Activated CD4-positive, alpha-beta memory T cell treated with anti-CD3 and anti-CD28 coated beads, Interleukin-2, amount 10 ng/mL, durations not matched to agents 7 days and 5 days (primary cell): Measurements from ENCODE around the gene LDAH. TPM values are rescaled to one million over a fixed set of nuclear protein-coding genes. Genes with fewer than 3 reads are reported as not detected.
A peak's percentile ranks its signal among the peaks of the same experiment; 100 is the strongest.

Source experiments
- CTCF ChIA-PET: fragments of 350-600 bp; sonication (Branson Sonifier 250); formaldehyde crosslinking; loops from one replicate; lab custom pipeline; 2021; ENCODE audit warnings: antibody characterized with exemption, inconsistent platforms; lab: Charles Lee
- POLR2A ChIA-PET: fragments of 350-600 bp; sonication (Branson Sonifier 250); formaldehyde crosslinking; loops from one replicate; lab custom pipeline; 2021; ENCODE audit warnings: antibody characterized with exemption; lab: Charles Lee
- DNase-seq: peaks from one replicate; pipeline ENCODE4 v3.0.0-alpha.2; 2020
- H3K27ac Mint-ChIP-seq: one replicate; pipeline ENCODE4 v1.8.0; 2021; ENCODE audit warnings: mild to moderate bottlenecking, mixed read lengths
- H3K27me3 Mint-ChIP-seq: one replicate; pipeline ENCODE4 v1.8.0; 2021; ENCODE audit warnings: mixed read lengths
- H3K36me3 Mint-ChIP-seq: one replicate; pipeline ENCODE4 v1.8.0; 2021; ENCODE audit warnings: low read depth, mixed read lengths
- H3K4me1 Mint-ChIP-seq: one replicate; pipeline ENCODE4 v1.8.0; 2021; ENCODE audit warnings: mixed read lengths
- H3K4me3 Mint-ChIP-seq: one replicate; pipeline ENCODE4 v1.8.0; 2021; ENCODE audit warnings: mild to moderate bottlenecking, mixed read lengths
- H3K9me3 Mint-ChIP-seq: one replicate; pipeline ENCODE4 v1.8.0; 2021; ENCODE audit warnings: mixed read lengths
- total RNA-seq, 2 experiments: library from RNA; stranded (reverse); gene quantifications; one replicate each; pipeline ENCODE4 v1.2.3, GENCODE V29; 2021

Gene LDAH
- total RNA-seq, 2 experiments from 2014 or later, result 26.4 to 28.1 TPM

DNA sequence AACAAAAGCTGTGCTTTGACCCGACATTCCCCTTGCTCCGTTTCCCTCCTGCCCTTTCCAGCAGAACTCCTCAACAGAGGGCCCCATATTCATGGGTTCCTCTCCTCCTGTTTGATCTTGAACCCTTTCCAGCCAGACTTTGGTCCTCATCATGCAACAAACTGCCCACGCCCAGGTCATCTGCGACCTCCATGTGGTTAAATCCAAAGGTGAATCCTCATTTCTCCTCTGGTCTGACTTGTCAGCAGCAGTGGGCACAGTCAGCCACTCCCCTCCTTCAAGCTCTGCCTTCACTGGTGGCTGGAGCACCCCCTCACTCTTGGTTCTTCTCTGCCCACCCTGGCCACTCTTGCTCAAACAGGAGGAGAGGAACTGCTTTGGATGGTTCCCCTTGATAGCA lies 174.7 kb downstream of the LDAH start:
- no peak for DNase-seq
- Mint-ChIP-seq H3K27ac (no peak overlapping the region), H3K4me1 (peaks cover 30% of the 10 kb centered on the region), H3K4me3 (no peak overlapping the region), H3K36me3 (peaks cover 4% of the 10 kb centered on the region), H3K27me3 (no peaks in the 10 kb centered on the region), H3K9me3 (no peaks in the 10 kb centered on the region)
- ChIA-PET POLR2A (no interaction called here), CTCF (interaction anchor here (1.0 to 4.9 kb wide), 4 partner anchors 13 to 236 kb away, joined by 3 to 43 read pairs (median 6); partner anchors contain the start of gene RHOB)

GRCh38 chr2:20647738-20648137 lies 175.2 kb downstream of the LDAH start:
- POLR2A ChIA-PET, result interaction anchor here (1.6 kb wide), 1 partner anchor 14 kb away, joined by 3 read pairs; no protein-coding TSS in a partner anchor
- Mint-ChIP-seq H3K27ac (no peak overlapping the region), H3K36me3 (peaks cover 4% of the 10 kb centered on the region), H3K4me3 (no peak overlapping the region), H3K4me1 (peaks cover 30% of the 10 kb centered on the region), H3K27me3 (no peaks in the 10 kb centered on the region), H3K9me3 (no peaks in the 10 kb centered on the region)
- CTCF ChIA-PET, result interaction anchor here (0.8 to 4.9 kb wide), 3 partner anchors 13 to 236 kb away, joined by 3 to 43 read pairs (median 10); no protein-coding TSS in a partner anchor
- DNase-seq, result no peak

GRCh38 chr2:20647211-20647610 lies 175.7 kb downstream of the LDAH start:
- no peaks in the 10 kb centered on the region for H3K9me3 Mint-ChIP-seq
- POLR2A ChIA-PET, result interaction anchor here (1.6 kb wide), 1 partner anchor 14 kb away, joined by 3 read pairs; no protein-coding TSS in a partner anchor
- H3K27me3 Mint-ChIP-seq, result no peaks in the 10 kb centered on the region
- H3K27ac Mint-ChIP-seq, result no peak overlapping the region
- H3K4me1 Mint-ChIP-seq, result peaks cover 29% of the 10 kb centered on the region
- H3K4me3 Mint-ChIP-seq, result no peak overlapping the region
- CTCF ChIA-PET, result interaction anchor here (0.6 to 0.8 kb wide), 2 partner anchors 203 to 236 kb away, joined by 3 read pairs; no protein-coding TSS in a partner anchor
- H3K36me3 Mint-ChIP-seq, result peaks cover 4% of the 10 kb centered on the region
- no peak for DNase-seq

- POLR2A ChIA-PET, result interaction anchor here (1.6 kb wide), 1 partner anchor 13 kb away, joined by 3 read pairs; no protein-coding TSS in a partner anchor
- H3K27ac Mint-ChIP-seq, result no peak overlapping the region
These were observed 176.5 kb downstream of the LDAH start for GRCh38 chr2:20646446-20646845.

GRCh38 chr2:20645761-20646160 lies 177.1 kb downstream of the LDAH start:
- CTCF ChIA-PET, result no interaction called here

More at GRCh38 chr2:20646446-20646845, 176.5 kb downstream of the LDAH start:
- H3K4me3 Mint-ChIP-seq, result no peak overlapping the region
- no peaks in the 10 kb centered on the region for H3K9me3 Mint-ChIP-seq
- CTCF ChIA-PET, result interaction anchor here (0.6 kb wide), 1 partner anchor 202 kb away, joined by 3 read pairs; no protein-coding TSS in a partner anchor
- H3K4me1 Mint-ChIP-seq, result peaks cover 21% of the 10 kb centered on the region
- H3K27me3 Mint-ChIP-seq, result no peaks in the 10 kb centered on the region
- H3K36me3 Mint-ChIP-seq, result peaks cover 8% of the 10 kb centered on the region
- DNase-seq, result no peak

GRCh38 chr2:20645301-20645701 lies 177.6 kb downstream of the LDAH start:
- CTCF ChIA-PET, result interaction anchor here (4.6 kb wide), 1 partner anchor 201 kb away, joined by 52 read pairs; no protein-coding TSS in a partner anchor
- POLR2A ChIA-PET, result no interaction called here

More at GRCh38 chr2:20645761-20646160, 177.1 kb downstream of the LDAH start:
- H3K4me3 Mint-ChIP-seq, result no peak overlapping the region
- no peaks in the 10 kb centered on the region for H3K27me3 Mint-ChIP-seq
- H3K4me1 Mint-ChIP-seq, result peaks cover 17% of the 10 kb centered on the region
- no peak for DNase-seq
- H3K9me3 Mint-ChIP-seq, result no peaks in the 10 kb centered on the region
- no peak overlapping the region for H3K27ac Mint-ChIP-seq
- peaks cover 12% of the 10 kb centered on the region for H3K36me3 Mint-ChIP-seq
- POLR2A ChIA-PET, result no interaction called here

DNA sequence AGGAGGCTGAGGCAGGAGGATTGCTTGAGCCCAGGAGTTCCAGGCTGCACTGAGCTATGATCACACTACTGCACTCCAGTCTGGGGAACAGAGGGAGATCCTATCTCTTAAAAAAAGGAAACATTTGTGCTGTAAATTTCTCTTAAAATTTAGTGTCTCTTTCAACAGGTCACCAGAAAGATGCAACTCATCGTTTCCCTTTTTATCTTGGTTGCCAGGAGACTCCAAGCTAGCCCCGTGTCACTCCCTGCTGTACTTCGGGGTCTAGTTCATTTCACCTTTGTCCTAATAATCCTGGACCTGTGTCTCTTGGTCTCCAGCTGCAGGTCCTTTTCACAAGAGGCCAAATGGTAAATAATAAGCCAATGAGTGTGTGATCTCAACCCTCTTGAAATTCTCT lies 179.1 kb downstream of the LDAH start:
- CTCF ChIA-PET, result interaction anchor here (0.6 to 5.4 kb wide), 12 partner anchors 19 to 606 kb away, joined by 3 to 79 read pairs (median 6); partner anchors contain the start of gene RHOB
- no peaks in the 10 kb centered on the region for H3K9me3 Mint-ChIP-seq
- H3K27ac Mint-ChIP-seq, result no peak overlapping the region
- no peak overlapping the region for H3K4me3 Mint-ChIP-seq
- peaks cover 13% of the 10 kb centered on the region for H3K36me3 Mint-ChIP-seq
- peaks cover under 1% of the 10 kb centered on the region for H3K4me1 Mint-ChIP-seq
- H3K27me3 Mint-ChIP-seq, result no peaks in the 10 kb centered on the region
- POLR2A ChIA-PET, result no interaction called here
- DNase-seq, result no peak

More at GRCh38 chr2:20645301-20645701, 177.6 kb downstream of the LDAH start:
- H3K4me1 Mint-ChIP-seq, result peaks cover 15% of the 10 kb centered on the region
- no peaks in the 10 kb centered on the region for H3K27me3 Mint-ChIP-seq
- peaks cover 13% of the 10 kb centered on the region for H3K36me3 Mint-ChIP-seq
- no peaks in the 10 kb centered on the region for H3K9me3 Mint-ChIP-seq
- DNase-seq, result no peak
- H3K27ac Mint-ChIP-seq, result no peak overlapping the region
- no peak overlapping the region for H3K4me3 Mint-ChIP-seq

GRCh38 chr2:20643060-20643459 lies 179.8 kb downstream of the LDAH start:
- Mint-ChIP-seq H3K9me3 (no peaks in the 10 kb centered on the region), H3K4me3 (no peak overlapping the region), H3K4me1 (no peaks in the 10 kb centered on the region), H3K36me3 (peaks cover 13% of the 10 kb centered on the region), H3K27me3 (no peaks in the 10 kb centered on the region), H3K27ac (no peak overlapping the region)
- ChIA-PET POLR2A (interaction anchor here (0.9 to 1.9 kb wide), 4 partner anchors 7 to 317 kb away, joined by 3 to 10 read pairs (median 9); partner anchors contain the start of genes HS1BP3 and RHOB), CTCF (interaction anchor here (0.9 to 5.4 kb wide), 23 partner anchors 9 to 316 kb away, joined by 3 to 79 read pairs (median 6); partner anchors contain the start of genes HS1BP3 and RHOB)
- no peak for DNase-seq

- no peaks in the 10 kb centered on the region for H3K4me1 Mint-ChIP-seq
- H3K27ac Mint-ChIP-seq, result no peak overlapping the region
- ChIA-PET POLR2A (interaction anchor here (0.9 to 1.9 kb wide), 6 partner anchors 8 to 316 kb away, joined by 3 to 10 read pairs (median 6); partner anchors contain the start of genes HS1BP3 and RHOB), CTCF (interaction anchor here (0.8 to 5.4 kb wide), 29 partner anchors 8 to 507 kb away, joined by 3 to 79 read pairs (median 5); partner anchors contain the start of genes HS1BP3 and RHOB)
- DNase-seq, result peak; percentile 79
- no peaks in the 10 kb centered on the region for H3K9me3 Mint-ChIP-seq
- peaks cover 13% of the 10 kb centered on the region for H3K36me3 Mint-ChIP-seq
- no peaks in the 10 kb centered on the region for H3K27me3 Mint-ChIP-seq
- no peak overlapping the region for H3K4me3 Mint-ChIP-seq
These were observed 180.6 kb downstream of the LDAH start for GRCh38 chr2:20642055-20642971.

GRCh38 chr2:20641123-20641985 lies 181.5 kb downstream of the LDAH start:
- CTCF ChIA-PET, result interaction anchor here (1.0 to 5.4 kb wide), 18 partner anchors 7 to 506 kb away, joined by 3 to 79 read pairs (median 10); partner anchors contain the start of genes HS1BP3 and RHOB
- Mint-ChIP-seq H3K27me3 (no peaks in the 10 kb centered on the region), H3K4me1 (no peaks in the 10 kb centered on the region), H3K36me3 (peaks cover 13% of the 10 kb centered on the region), H3K9me3 (no peaks in the 10 kb centered on the region), H3K27ac (no peak overlapping the region), H3K4me3 (no peak overlapping the region)
- POLR2A ChIA-PET, result interaction anchor here (1.2 to 1.9 kb wide), 4 partner anchors 9 to 198 kb away, joined by 3 to 10 read pairs (median 6); partner anchors contain the start of genes HS1BP3 and RHOB
- DNase-seq, result no peak

GRCh38 chr2:20640411-20641122 lies 182.3 kb downstream of the LDAH start:
- Mint-ChIP-seq H3K9me3 (no peaks in the 10 kb centered on the region), H3K4me3 (no peak overlapping the region), H3K27ac (no peak overlapping the region), H3K36me3 (peaks cover 14% of the 10 kb centered on the region), H3K27me3 (no peaks in the 10 kb centered on the region), H3K4me1 (no peaks in the 10 kb centered on the region)
- POLR2A ChIA-PET, result interaction anchor here (1.2 to 1.9 kb wide), 2 partner anchors 10 to 194 kb away, joined by 4 to 5 read pairs; partner anchors contain the start of genes HS1BP3 and RHOB
- CTCF ChIA-PET, result interaction anchor here (1.0 to 5.4 kb wide), 9 partner anchors 9 to 227 kb away, joined by 3 to 79 read pairs (median 13); partner anchors contain the start of genes HS1BP3 and RHOB
- DNase-seq, result no peak
